ENCODE measurements around the gene ISY1.

DNA sequence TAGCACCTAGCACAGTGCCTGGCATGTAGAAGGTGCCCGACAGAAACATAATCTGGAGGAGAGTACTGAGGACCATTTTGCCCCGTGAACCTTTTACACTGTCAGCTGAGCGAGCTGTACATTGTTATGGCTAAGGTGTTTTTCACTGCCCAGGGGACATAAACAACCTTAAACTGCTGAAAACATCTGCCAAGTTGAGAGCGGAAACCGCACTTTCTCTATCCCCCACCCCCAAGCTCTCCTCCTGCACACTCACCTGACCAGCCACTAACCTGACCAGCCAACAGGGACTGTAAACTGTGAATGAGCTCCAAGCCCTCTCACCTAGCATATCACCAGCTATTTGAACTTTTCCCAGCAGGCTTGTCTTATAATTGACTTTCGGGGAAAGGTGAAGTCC is 56.8 kb downstream of the ISY1 start:
- TF ChIP-seq, protein P1, sequence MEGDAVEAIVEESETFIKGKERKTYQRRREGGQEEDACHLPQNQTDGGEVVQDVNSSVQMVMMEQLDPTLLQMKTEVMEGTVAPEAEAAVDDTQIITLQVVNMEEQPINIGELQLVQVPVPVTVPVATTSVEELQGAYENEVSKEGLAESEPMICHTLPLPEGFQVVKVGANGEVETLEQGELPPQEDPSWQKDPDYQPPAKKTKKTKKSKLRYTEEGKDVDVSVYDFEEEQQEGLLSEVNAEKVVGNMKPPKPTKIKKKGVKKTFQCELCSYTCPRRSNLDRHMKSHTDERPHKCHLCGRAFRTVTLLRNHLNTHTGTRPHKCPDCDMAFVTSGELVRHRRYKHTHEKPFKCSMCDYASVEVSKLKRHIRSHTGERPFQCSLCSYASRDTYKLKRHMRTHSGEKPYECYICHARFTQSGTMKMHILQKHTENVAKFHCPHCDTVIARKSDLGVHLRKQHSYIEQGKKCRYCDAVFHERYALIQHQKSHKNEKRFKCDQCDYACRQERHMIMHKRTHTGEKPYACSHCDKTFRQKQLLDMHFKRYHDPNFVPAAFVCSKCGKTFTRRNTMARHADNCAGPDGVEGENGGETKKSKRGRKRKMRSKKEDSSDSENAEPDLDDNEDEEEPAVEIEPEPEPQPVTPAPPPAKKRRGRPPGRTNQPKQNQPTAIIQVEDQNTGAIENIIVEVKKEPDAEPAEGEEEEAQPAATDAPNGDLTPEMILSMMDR (IDR thresholded peaks at IDR 0.05), result no peak
- TF ChIP-seq POLR2A (IDR thresholded peaks at IDR 0.05), result no peak
